ENCODE data around the gene C6. TPM values are rescaled to one million over a fixed set of nuclear protein-coding genes. Genes with fewer than 3 reads are reported as not detected.

C6 gene
- total RNA-seq, 2 experiments from 2014 or later: not detected

DNA sequence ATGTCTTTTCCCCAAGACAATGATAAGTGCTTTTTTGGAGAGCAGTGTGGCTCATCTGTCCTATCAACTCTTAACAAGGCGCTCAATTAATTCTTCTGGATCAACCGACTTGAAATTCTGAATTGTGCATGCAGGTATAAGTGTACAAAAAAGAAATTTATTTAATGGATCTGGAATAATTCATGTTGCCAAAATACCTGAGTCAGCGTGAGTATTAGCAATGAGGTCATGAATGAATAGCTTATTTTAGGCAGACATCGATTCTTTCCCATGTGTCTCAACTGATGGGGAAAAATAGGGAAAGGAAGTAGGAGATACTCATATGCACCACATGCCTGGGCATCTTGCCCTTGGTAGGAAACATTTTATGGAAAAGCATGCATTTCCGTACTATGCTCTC is 68.0 kb downstream of the C6 start:
- ChIA-PET CTCF (no interaction called here), POLR2A (no interaction called here)
- no peak for DNase-seq
- no peaks in the 10 kb centered on the region for H3K9me3 Mint-ChIP-seq
- no peak overlapping the region for H3K27ac Mint-ChIP-seq
- no peaks in the 10 kb centered on the region for H3K36me3 Mint-ChIP-seq (ENCODE audit: low read depth)
- no peaks in the 10 kb centered on the region for H3K4me1 Mint-ChIP-seq
- no peak overlapping the region for H3K4me3 Mint-ChIP-seq
- H3K27me3 Mint-ChIP-seq: no peaks in the 10 kb centered on the region

DNA sequence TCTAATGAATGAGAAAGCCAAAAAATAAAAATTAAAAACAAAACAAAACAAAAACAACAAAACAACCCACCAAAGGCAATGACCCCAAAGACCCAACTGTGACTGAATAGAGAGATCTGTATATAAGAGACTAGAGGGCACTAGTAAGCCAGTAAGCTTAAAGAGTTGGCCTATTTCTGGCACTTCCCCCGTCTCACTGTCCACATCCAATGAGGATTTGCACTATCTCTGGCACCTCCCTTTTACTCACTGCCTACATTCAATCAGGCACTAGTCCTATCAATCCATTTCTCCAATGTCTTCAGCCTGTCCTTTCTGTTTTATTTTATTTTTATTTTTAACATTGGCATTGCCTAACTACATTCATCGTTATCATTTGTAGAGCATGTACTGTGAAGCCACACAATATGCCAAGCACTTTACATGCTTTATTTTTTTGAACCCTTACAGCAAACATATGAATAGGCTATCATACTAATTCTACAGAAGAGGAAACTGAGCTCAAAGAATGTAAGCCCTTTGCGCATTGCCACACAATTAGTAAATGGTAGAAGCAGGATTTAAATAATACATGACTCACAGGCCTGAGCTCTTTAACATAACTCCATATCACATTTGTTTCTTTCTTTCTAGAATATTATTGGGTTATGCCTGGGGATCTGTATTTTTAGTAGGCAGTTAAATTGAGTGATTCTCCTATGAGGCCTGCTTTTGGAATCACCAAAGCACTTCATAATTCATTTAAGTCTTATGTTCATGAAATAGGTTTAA is 70.0 kb downstream of the C6 start:
- DNase-seq: no peak
- Mint-ChIP-seq H3K4me3 (no peak overlapping the region), H3K9me3 (no peaks in the 10 kb centered on the region), H3K36me3 (ENCODE audit: low read depth) (no peaks in the 10 kb centered on the region), H3K4me1 (no peaks in the 10 kb centered on the region), H3K27me3 (no peaks in the 10 kb centered on the region), H3K27ac (no peak overlapping the region)
- ChIA-PET POLR2A (no interaction called here), CTCF (no interaction called here)

DNA sequence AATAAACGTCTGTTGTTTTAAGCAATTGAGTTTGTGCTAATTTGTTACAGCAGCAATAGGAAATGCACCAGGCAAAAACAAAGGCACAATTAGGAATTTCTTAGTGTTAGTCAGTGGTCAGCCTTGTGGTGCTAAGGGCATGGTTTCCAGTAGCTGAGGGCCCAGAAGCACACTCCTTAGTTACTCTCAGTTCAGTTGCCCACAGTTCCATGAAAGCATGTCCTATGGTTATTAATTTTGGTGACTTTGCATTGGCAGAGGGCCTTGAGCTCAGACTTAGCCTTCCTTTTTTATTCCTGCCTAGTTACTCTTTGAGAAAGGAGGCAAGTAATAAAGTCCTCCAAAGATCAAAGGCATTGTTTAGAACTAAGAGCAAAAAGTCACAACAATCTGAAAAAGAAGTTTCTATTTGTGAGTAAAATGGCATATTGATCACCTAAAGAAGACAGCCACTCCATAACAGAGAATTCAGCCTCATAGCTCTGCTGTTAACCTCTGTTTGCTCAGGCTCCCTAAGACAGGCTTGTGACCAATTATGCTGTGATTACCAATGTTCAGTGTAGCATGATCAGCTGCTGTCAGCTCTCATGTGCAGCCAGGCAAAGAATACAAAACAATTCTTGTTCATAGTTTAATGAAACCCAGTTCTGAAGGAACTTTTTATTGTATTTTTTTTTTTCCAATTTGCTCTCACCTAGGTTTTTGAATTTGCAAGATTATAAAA is 85.2 kb downstream of the C6 start:
- Mint-ChIP-seq H3K4me1 (no peaks in the 10 kb centered on the region), H3K4me3 (no peak overlapping the region), H3K27me3 (no peaks in the 10 kb centered on the region), H3K27ac (no peak overlapping the region), H3K9me3 (no peaks in the 10 kb centered on the region), H3K36me3 (ENCODE audit: low read depth) (no peaks in the 10 kb centered on the region)
- POLR2A ChIA-PET: no interaction called here
- CTCF ChIA-PET: interaction anchor here (1.3 kb wide), 1 partner anchor 24 kb away, joined by 3 read pairs; no protein-coding TSS in a partner anchor
- no peak for DNase-seq

DNA sequence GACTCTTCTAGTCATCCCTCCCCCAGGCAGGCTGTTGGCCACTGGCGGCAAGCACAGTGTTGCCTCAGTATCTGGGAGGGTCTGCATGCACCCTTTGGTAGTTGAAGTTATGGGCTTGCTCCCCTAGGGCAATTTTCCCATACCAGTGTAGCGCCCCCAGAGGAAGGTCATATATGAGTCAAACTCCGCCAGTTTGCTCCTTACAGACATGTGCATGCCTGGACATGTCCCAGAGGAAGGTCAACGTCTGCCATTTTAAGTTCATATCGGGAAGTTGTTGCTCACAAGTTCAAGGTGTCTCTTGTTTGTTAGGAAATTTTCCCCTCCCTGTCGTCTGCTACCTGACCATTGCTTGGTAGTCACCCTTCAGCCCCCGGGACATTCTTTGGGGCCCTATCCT is 90.9 kb downstream of the C6 start:
- H3K4me1 Mint-ChIP-seq: no peaks in the 10 kb centered on the region
- no peak overlapping the region for H3K4me3 Mint-ChIP-seq
- POLR2A ChIA-PET: no interaction called here
- CTCF ChIA-PET: no interaction called here
- H3K9me3 Mint-ChIP-seq: peaks cover 2% of the 10 kb centered on the region
- H3K27me3 Mint-ChIP-seq: no peaks in the 10 kb centered on the region
- no peaks in the 10 kb centered on the region for H3K36me3 Mint-ChIP-seq (ENCODE audit: low read depth)
- no peak overlapping the region for H3K27ac Mint-ChIP-seq
- DNase-seq: no peak

DNA sequence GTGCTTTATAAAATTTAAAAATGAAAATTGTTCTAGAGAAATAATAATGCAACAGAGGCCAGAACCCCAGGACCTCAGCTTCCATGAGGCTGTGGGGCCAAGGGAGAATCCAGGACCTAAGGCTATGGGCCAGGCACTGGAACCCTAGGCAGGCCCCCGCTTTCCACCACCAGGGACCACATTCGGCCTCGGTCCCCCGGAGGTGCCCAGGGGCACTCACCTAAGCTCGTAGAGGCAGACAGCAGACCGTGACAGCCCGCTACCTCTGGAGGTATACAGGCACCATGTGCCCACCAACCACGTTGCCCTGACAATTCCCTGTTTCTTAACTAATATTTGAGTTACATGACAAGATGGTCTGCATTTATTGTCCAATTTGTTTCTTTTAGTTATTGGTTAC is 92.7 kb downstream of the C6 start:
- Mint-ChIP-seq H3K27ac (no peak overlapping the region), H3K4me3 (no peak overlapping the region), H3K4me1 (no peaks in the 10 kb centered on the region), H3K27me3 (no peaks in the 10 kb centered on the region), H3K9me3 (peaks cover 2% of the 10 kb centered on the region), H3K36me3 (ENCODE audit: low read depth) (no peaks in the 10 kb centered on the region)
- POLR2A ChIA-PET: no interaction called here
- DNase-seq: no peak
- CTCF ChIA-PET: no interaction called here

DNA sequence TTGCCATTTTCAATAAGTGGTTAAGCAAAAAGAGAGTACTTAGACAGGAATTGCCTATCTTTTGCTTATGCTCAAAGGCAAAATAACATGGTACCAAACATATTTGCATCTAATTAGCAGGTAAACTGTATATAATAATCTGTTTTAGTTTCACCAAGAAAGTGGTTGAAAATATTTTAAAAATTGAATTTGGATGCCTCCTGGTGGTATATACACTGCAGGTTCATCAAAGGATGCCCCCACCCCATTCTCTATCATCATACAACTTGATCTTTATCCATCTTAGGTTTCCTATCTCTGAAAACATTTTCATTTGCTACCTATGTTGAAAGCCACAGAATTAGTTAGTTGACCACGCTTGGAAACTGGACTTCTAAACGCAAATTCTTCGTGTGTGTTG is 95.2 kb downstream of the C6 start:
- H3K4me3 Mint-ChIP-seq: no peak overlapping the region
- H3K9me3 Mint-ChIP-seq: peaks cover 2% of the 10 kb centered on the region
- no peak overlapping the region for H3K27ac Mint-ChIP-seq
- no peaks in the 10 kb centered on the region for H3K36me3 Mint-ChIP-seq (ENCODE audit: low read depth)
- H3K27me3 Mint-ChIP-seq: no peaks in the 10 kb centered on the region
- H3K4me1 Mint-ChIP-seq: no peaks in the 10 kb centered on the region
- no peak for DNase-seq
- ChIA-PET POLR2A (no interaction called here), CTCF (no interaction called here)

DNA sequence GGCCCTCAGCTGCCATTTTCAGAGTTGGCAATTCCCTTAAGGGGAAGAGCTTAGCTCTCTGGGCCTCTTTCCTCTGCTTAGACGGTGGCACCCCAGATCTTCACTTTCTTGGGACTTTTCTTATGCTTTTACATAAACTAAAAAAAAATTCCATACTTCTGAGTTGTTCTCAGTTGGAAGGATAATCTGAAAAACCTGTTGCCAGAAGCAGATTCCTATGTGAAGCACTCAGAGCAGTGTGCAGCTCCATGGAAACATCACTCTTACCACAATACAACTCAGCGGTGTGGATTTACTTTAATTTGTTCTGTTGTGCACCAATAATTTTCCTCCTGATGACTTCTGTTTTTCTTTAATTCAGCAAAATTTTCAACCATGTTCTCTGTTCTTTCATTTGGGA is 98.1 kb downstream of the C6 start:
- DNase-seq: no peak
- Mint-ChIP-seq H3K36me3 (ENCODE audit: low read depth) (no peaks in the 10 kb centered on the region), H3K4me3 (no peak overlapping the region), H3K4me1 (no peaks in the 10 kb centered on the region), H3K9me3 (peaks cover 2% of the 10 kb centered on the region), H3K27me3 (no peaks in the 10 kb centered on the region), H3K27ac (no peak overlapping the region)
- POLR2A ChIA-PET: no interaction called here
- CTCF ChIA-PET: no interaction called here

DNA sequence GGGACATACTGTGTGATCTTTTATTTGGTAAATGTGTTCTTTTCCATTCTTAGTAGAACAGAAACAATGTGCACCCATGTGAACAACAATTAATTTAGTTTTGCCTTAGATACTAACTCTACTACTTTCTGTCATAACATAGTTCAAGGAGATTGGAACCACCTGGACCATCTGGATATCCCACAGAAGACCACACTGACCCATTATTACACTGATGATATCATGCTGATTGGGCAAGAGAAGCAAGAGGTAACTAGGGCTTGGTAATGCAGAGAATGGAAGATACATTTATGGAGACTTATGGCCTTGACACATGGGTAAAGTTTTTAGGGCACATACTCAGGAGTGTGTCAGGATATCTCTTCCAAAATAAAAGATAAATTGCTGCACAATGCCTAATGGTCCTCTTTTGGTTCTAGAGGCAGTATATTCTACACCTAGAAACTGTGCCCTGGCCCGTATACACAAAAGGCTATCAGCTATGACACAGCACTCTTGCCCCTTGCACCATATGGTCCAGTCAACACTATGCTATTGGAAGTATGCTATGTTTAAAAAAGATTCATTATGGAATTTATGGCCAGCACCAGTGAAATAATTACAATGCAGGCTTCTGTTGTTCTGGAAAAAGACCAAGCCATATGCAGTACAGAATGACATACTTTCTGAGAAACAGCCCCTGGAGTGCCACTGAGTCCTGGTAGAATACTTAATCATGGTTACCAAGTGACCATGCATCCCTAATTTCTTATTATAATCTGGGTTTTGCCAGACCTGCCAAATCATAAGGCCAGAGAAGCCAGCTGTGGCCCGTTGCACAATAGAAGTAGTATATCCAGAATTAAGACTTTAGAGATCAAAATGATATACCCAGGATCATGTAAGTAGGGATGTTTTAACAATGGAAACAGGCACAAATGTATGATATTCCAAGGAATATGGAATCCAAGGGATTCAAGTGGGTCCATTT is 100.6 kb downstream of the C6 start:
- CTCF ChIA-PET: no interaction called here
- H3K9me3 Mint-ChIP-seq: no peaks in the 10 kb centered on the region
- H3K36me3 Mint-ChIP-seq (ENCODE audit: low read depth): no peaks in the 10 kb centered on the region
- no peaks in the 10 kb centered on the region for H3K27me3 Mint-ChIP-seq
- POLR2A ChIA-PET: no interaction called here
- H3K27ac Mint-ChIP-seq: no peak overlapping the region
- no peak overlapping the region for H3K4me3 Mint-ChIP-seq
- DNase-seq: no peak
- no peaks in the 10 kb centered on the region for H3K4me1 Mint-ChIP-seq

DNA sequence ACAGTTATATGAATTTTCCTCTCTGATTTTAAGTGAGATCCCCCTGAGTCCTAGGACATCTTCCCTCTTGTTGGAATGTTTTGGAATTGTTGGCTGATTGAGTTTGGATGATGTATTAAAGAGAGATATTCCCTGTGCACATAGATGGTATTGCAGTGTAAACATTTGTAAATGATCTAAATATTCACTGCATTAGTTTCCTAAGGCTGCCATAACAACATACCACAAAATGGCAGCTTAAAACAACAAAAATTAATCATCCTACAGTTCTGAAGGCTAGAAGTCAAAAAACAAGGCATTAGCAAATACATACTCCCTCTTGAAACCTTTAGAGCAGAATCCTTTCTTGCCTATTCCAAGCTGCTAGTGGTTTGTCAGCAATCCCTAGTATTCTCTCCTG is 104.1 kb downstream of the C6 start:
- Mint-ChIP-seq H3K9me3 (no peaks in the 10 kb centered on the region), H3K4me3 (no peak overlapping the region), H3K36me3 (ENCODE audit: low read depth) (no peaks in the 10 kb centered on the region), H3K4me1 (no peaks in the 10 kb centered on the region), H3K27me3 (no peaks in the 10 kb centered on the region), H3K27ac (no peak overlapping the region)
- ChIA-PET CTCF (no interaction called here), POLR2A (no interaction called here)
- no peak for DNase-seq

DNA sequence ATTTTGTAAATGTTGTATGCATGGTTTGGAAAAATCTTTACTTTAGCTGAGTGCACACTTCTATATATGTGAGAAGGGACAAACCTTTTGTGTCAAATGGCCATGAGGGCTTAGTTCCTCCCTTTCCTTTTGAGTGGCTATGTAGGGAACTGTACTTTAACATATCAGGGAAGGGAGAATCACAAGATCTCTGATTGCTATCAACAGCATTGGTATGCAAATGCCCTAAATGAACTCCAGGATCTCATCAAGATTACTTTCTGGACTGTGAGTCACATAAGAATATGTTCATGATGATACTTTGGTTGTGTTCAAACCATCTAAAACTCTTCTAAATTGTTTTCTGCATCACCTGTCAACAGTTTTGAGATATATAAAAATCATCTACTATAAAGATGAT is 111.0 kb downstream of the C6 start:
- DNase-seq: no peak
- H3K36me3 Mint-ChIP-seq (ENCODE audit: low read depth): no peaks in the 10 kb centered on the region
- H3K27me3 Mint-ChIP-seq: no peaks in the 10 kb centered on the region
- CTCF ChIA-PET: no interaction called here
- POLR2A ChIA-PET: no interaction called here
- no peaks in the 10 kb centered on the region for H3K9me3 Mint-ChIP-seq
- no peak overlapping the region for H3K4me3 Mint-ChIP-seq
- H3K4me1 Mint-ChIP-seq: no peaks in the 10 kb centered on the region
- no peak overlapping the region for H3K27ac Mint-ChIP-seq

DNA sequence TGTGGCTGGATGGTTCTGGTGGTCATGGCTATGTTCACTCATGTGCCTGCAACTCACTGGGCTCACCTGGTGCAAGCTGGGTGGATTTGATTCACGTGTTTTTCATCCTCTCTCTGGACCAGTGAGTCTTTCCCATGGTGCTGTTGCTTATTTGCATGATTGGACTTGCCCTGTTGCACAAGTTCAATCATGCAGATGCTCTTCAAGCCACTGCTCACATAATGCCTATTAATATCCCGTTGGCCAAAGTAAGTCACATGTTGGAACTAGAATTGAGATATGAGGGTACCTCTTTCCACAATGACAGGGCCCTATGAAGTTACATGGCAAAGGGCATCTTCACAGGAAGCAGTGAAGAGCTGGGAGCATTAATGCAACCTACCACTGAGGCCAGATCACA is 115.7 kb downstream of the C6 start:
- H3K36me3 Mint-ChIP-seq (ENCODE audit: low read depth): no peaks in the 10 kb centered on the region
- ChIA-PET CTCF (no interaction called here), POLR2A (no interaction called here)
- no peak overlapping the region for H3K4me3 Mint-ChIP-seq
- H3K9me3 Mint-ChIP-seq: no peaks in the 10 kb centered on the region
- H3K4me1 Mint-ChIP-seq: no peaks in the 10 kb centered on the region
- H3K27me3 Mint-ChIP-seq: no peaks in the 10 kb centered on the region
- DNase-seq: no peak
- H3K27ac Mint-ChIP-seq: no peak overlapping the region

DNA sequence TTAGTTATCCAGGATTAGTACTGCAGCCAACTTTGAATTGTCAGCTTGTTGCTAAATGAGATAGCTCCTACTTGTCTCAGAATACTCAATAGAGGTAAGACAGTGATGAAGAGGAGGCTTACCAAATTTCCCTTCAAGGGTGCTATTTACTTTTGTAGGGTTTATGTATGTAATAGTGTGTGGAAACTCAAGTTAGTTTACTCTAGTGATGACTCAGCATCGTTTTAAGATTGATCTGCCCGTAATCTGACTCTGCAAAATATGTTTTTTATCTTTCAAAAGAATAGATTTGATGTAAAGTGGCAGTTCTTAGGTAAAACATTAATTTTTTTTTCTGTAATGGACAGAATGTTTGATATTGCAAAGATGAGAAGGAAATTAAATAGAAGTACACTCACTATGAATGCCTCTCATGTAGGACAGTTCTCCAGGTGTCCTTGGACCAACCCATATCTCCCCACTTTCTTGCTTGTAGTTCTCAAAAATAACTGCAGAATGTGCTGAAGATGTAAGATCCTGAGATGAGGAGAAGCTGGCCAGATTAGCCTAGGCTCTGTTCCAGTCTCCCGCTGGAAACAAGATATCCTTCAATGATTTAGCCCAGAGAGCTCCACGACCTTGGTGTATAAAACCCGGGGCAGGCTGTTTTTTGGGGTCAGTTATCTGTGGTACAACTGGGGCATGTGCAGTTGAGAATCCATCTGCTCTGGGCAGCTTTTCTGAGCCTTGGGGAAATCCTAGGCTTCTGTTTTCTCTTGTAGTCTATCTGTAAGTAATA is 117.8 kb downstream of the C6 start:
- Mint-ChIP-seq H3K4me1 (no peaks in the 10 kb centered on the region), H3K4me3 (no peak overlapping the region), H3K27ac (no peak overlapping the region), H3K27me3 (no peaks in the 10 kb centered on the region), H3K36me3 (ENCODE audit: low read depth) (no peaks in the 10 kb centered on the region), H3K9me3 (no peaks in the 10 kb centered on the region)
- CTCF ChIA-PET: no interaction called here
- POLR2A ChIA-PET: no interaction called here
- no peak for DNase-seq

DNA sequence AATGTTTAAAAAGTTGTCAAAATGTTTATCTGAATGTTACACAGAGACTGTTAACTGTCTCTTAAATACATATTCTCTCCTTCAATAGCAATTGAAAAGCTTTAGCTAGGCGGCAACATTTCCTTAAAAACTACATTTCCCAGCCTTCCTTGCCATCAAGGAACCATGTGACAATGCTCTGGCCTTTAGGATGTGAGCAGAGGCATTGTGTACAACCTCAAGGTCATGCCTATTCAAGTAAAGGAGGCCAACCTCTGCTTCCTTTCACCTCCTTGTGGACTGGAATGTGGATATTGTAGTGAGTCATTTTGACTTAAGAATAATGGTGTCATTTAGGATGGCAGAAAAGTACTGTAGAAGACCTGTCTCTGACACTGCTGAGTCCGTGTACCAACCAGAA is 118.5 kb downstream of the C6 start:
- no peaks in the 10 kb centered on the region for H3K4me1 Mint-ChIP-seq
- no peaks in the 10 kb centered on the region for H3K9me3 Mint-ChIP-seq
- H3K27ac Mint-ChIP-seq: no peak overlapping the region
- no peaks in the 10 kb centered on the region for H3K36me3 Mint-ChIP-seq (ENCODE audit: low read depth)
- ChIA-PET CTCF (no interaction called here), POLR2A (no interaction called here)
- no peak for DNase-seq
- H3K4me3 Mint-ChIP-seq: no peak overlapping the region
- H3K27me3 Mint-ChIP-seq: no peaks in the 10 kb centered on the region
